KMS-11 (cell line): ENCODE results near the gene ZC3H15.
"Not testable (repeated sequence)": the region's sequence is repeated elsewhere in the genome, so short reads cannot be mapped to it uniquely, and the experiment has no call there.

Source experiments
- H2AFZ ChIP-seq: fragments of 200-600 bp; sonication (generic); 2 replicates; pipeline ENCODE4 v1.6.1; 2016; ENCODE audit warnings: antibody characterized with exemption, mixed run types, low read depth
- H3K27ac ChIP-seq: fragments of 200-600 bp; sonication (generic); 2 replicates; pipeline ENCODE4 v1.6.1; 2016; ENCODE audit warnings: mild to moderate bottlenecking, mixed run types
- H3K27me3 ChIP-seq: fragments of 200-600 bp; sonication (generic); 2 replicates; pipeline ENCODE4 v1.6.1; 2017; ENCODE audit warnings: mild to moderate bottlenecking, low read depth, mixed run types, moderate library complexity; ENCODE audit not compliant: insufficient read depth
- H3K36me3 ChIP-seq: fragments of 200-600 bp; sonication (generic); 2 replicates; pipeline ENCODE4 v1.6.1; 2017; ENCODE audit warnings: mild to moderate bottlenecking, mixed run types; ENCODE audit not compliant: insufficient read depth
- H3K4me1 ChIP-seq: fragments of 200-600 bp; sonication (generic); 2 replicates; pipeline ENCODE4 v1.6.1; 2016; ENCODE audit warnings: mild to moderate bottlenecking, low read depth, mixed run types; ENCODE audit not compliant: poor library complexity, severe bottlenecking
- H3K4me2 ChIP-seq: fragments of 200-600 bp; sonication (generic); 2 replicates; pipeline ENCODE4 v1.7.0; 2016; ENCODE audit warnings: mild to moderate bottlenecking, mixed run types
- H3K4me3 ChIP-seq: fragments of 200-600 bp; sonication (generic); IDR thresholded peaks from 2 replicates; pipeline ENCODE4 v1.6.1; 2017; ENCODE audit warnings: low read depth, low read length, mixed read lengths; ENCODE audit not compliant: insufficient read depth
- H3K79me2 ChIP-seq: fragments of 200-600 bp; sonication (generic); 2 replicates; pipeline ENCODE4 v1.6.1; 2016; ENCODE audit warnings: low read depth, mixed run types; ENCODE audit not compliant: insufficient read depth
- H3K9ac ChIP-seq: fragments of 200-600 bp; sonication (generic); 2 replicates; pipeline ENCODE4 v1.6.1; 2016; ENCODE audit warnings: mild to moderate bottlenecking, mixed run types
- H4K20me1 ChIP-seq: fragments of 200-600 bp; sonication (generic); 2 replicates; pipeline ENCODE4 v1.6.1; 2016; ENCODE audit warnings: mild to moderate bottlenecking, mixed run types; ENCODE audit not compliant: insufficient read depth
- CTCF ChIP-seq: fragments of 200-600 bp; sonication (generic); conservative IDR thresholded peaks from 2 replicates; pipeline ENCODE4 v1.6.1; 2017; ENCODE audit warnings: low read depth, mild to moderate bottlenecking, antibody characterized with exemption, low read length, moderate library complexity, mixed read lengths

Gene ZC3H15

DNA sequence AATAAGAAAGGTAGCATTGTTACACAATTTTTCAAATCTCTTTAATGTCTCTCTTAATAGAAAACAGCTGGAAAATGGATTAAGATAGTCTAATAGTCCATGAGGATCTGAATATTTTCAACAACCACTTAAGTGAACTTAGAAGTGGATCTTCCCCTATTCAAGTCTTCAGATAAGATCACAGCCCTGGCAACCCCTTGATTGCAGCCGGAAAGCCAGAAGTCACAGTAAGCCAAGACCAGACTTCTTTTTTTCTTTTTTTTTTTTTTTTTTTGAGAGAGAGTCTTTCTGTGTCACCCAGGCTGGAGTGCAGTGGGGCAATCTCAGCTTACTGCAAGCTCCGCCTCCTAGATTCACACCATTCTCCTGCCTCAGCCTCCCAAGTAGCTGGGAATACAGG, 18.6 kb upstream of the ZC3H15 start:
- Histone ChIP-seq H3K36me3 (no peaks in the 10 kb centered on the region), H3K27ac (no peak overlapping the region), H2AFZ (no peak overlapping the region), H3K4me3 (no peak overlapping the region), H3K27me3 (no peaks in the 10 kb centered on the region), H3K79me2 (no peaks in the 10 kb centered on the region), H4K20me1 (no peaks in the 10 kb centered on the region), H3K4me2 (no peak overlapping the region), H3K4me1 (peaks cover 7% of the 10 kb centered on the region), H3K9ac (no peak overlapping the region)
- TF ChIP-seq CTCF: no peak

DNA sequence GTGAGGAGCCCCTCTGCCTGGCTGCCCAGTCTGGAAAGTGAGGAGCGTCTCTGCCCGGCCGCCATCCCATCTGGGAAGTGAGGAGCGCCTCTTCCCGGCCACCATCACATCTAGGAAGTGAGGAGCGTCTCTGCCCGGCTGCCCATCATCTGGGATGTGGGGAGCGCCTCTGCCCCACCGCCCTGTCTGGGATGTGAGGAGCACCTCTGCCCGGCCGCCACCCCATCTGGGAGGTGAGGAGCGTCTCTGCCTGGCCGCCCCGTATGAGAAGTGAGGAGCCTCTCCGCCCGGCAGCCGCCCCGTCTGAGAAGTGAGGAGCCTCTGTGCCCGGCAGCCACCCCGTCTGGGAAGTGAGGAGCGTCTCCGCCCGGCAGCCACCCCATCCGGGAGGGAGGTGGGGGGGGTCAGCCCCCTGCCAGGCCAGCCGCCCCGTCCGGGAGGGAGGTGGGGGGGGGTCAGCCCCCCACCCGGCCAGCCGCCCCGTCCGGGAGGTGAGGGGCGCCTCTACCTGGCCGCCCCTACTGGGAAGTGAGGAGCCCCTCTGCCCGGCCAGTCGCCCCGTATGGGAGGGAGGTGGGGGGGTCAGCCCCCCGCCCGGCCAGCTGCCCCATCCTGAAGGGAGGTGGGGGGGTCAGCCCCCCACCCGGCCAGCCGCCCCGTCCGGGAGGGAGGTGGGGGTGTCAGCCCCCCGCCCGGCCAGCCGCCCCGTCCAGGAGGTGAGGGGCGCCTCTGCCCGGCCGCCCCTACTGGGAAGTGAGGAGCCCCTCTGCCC, 13.2 kb upstream of the ZC3H15 start:
- H3K9ac ChIP-seq, H3K27ac ChIP-seq, H3K36me3 ChIP-seq, H3K27me3 ChIP-seq, H3K79me2 ChIP-seq, H3K4me1 ChIP-seq, H2AFZ ChIP-seq, H3K4me3 ChIP-seq, H4K20me1 ChIP-seq, H3K4me2 ChIP-seq: not testable (repeated sequence)

DNA sequence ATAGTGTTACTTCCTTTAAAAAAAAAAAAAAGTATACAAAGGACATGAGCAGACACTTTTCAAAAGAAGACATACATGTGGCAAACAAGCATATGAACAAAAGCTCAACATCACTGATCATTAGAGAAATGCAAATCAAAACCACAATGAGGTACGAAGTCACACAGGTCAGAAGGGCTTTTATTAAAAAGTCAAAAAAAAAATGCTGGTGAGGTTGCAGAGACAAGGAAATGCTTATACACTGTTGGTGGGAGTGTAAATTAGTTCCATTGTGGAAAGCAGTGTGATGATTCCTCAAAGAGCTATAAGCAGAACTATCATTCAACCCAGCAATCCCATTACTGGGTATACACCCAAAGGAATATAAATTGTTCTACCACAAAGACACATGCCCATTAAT, 11.8 kb upstream of the ZC3H15 start:
- H3K4me3 ChIP-seq, H4K20me1 ChIP-seq, H3K9ac ChIP-seq, H3K4me2 ChIP-seq, H3K36me3 ChIP-seq, H3K4me1 ChIP-seq, H3K27me3 ChIP-seq, H3K27ac ChIP-seq, H3K79me2 ChIP-seq, H2AFZ ChIP-seq: not testable (repeated sequence)

DNA sequence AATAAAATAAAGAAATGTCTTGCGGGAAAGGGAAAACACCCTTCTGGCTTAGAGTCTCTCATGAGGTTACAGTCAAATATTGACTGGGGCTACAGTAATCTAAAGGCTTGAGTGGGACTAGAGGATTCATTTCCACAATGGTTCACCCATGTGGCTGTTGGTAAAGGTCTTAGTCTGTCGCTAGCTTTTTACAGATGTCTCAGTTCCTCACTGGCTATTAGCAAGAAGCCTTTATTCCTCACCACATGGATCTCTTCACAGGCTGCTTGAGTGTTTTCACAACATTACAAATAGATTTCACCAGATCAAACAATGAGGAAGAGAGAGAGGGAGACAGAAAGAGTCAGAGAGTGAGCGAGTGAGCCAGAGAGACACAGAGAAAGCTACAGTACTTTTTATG, 8.3 kb upstream of the ZC3H15 start:
- no peaks in the 10 kb centered on the region for H3K4me1 ChIP-seq
- TF ChIP-seq CTCF: no peak
- H3K79me2 ChIP-seq: no peaks in the 10 kb centered on the region
- no peak overlapping the region for H3K27ac ChIP-seq
- H2AFZ ChIP-seq: no peak overlapping the region
- no peak overlapping the region for H3K4me2 ChIP-seq
- H3K9ac ChIP-seq: no peak overlapping the region
- H3K36me3 ChIP-seq: no peaks in the 10 kb centered on the region
- H3K4me3 ChIP-seq: no peak overlapping the region
- no peaks in the 10 kb centered on the region for H3K27me3 ChIP-seq
- H4K20me1 ChIP-seq: no peaks in the 10 kb centered on the region

DNA sequence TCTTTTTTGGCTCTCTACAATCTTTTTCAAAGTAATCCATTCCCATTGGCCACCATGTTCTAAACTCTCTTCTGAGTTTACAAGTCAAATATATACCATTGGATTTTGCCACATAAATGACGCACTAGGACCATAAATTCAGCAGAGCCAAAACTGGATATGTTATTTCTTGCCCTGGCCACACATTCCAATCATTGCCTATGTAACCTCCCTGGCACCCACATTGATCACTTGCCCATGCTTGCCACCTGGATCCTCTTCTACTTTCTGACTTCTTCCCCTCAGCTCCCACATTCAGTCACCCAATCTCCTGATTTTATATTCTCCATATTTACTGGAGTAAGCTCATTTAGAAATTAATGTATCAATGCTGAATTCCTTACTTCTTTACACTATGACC, 5.1 kb upstream of the ZC3H15 start:
- no peak overlapping the region for H2AFZ ChIP-seq
- no peak overlapping the region for H3K4me2 ChIP-seq
- TF ChIP-seq CTCF: no peak
- H3K27ac ChIP-seq: no peak overlapping the region
- H4K20me1 ChIP-seq: no peaks in the 10 kb centered on the region
- H3K27me3 ChIP-seq: no peaks in the 10 kb centered on the region
- no peak overlapping the region for H3K9ac ChIP-seq
- no peaks in the 10 kb centered on the region for H3K36me3 ChIP-seq
- H3K4me1 ChIP-seq: peaks cover 15% of the 10 kb centered on the region
- peaks cover 12% of the 10 kb centered on the region; the same call in 1 of the 2 replicates for H3K79me2 ChIP-seq
- no peak overlapping the region for H3K4me3 ChIP-seq
